VCaP (cell line): ENCODE results near the gene FRMD5.

Experiments
- H3K27ac ChIP-seq: fragments of 450-650 bp; 2 replicates; pipeline ENCODE4 v1.5.1; 2017
- CTCF ChIP-seq: fragments of 450-650 bp; conservative IDR thresholded peaks from 2 replicates; pipeline ENCODE4 v1.5.1; 2017; ENCODE audit warnings: mild to moderate bottlenecking, moderate library complexity

FRMD5 gene

GRCh38 chr15:44188795-44189194 is 6.3 kb downstream of the FRMD5 start:
- no peak overlapping the region for H3K27ac ChIP-seq
- TF ChIP-seq CTCF, result no peak

GRCh38 chr15:44186705-44187104 is 8.4 kb downstream of the FRMD5 start:
- no peak overlapping the region for H3K27ac ChIP-seq
- TF ChIP-seq CTCF, result no peak

- no peak for TF ChIP-seq CTCF
These were observed 11.7 kb downstream of the FRMD5 start for GRCh38 chr15:44183363-44183762.

GRCh38 chr15:44181410-44181809 is 13.7 kb downstream of the FRMD5 start:
- H3K27ac ChIP-seq, result no peak overlapping the region
- no peak for TF ChIP-seq CTCF

More at GRCh38 chr15:44183363-44183762, 11.7 kb downstream of the FRMD5 start:
- H3K27ac ChIP-seq, result no peak overlapping the region

- TF ChIP-seq CTCF, result no peak
- no peak overlapping the region for H3K27ac ChIP-seq
These were observed 17.9 kb downstream of the FRMD5 start for GRCh38 chr15:44177139-44177538.

- no peak overlapping the region for H3K27ac ChIP-seq
- no peak for TF ChIP-seq CTCF
These were observed 21.3 kb downstream of the FRMD5 start for GRCh38 chr15:44173813-44174212.

GRCh38 chr15:44163370-44163769 is 31.7 kb downstream of the FRMD5 start:
- no peak for TF ChIP-seq CTCF

GRCh38 chr15:44160796-44161195 is 34.3 kb downstream of the FRMD5 start:
- no peak overlapping the region for H3K27ac ChIP-seq
- TF ChIP-seq CTCF, result no peak

More at GRCh38 chr15:44163370-44163769, 31.7 kb downstream of the FRMD5 start:
- H3K27ac ChIP-seq, result no peak overlapping the region
